Measurements from ENCODE around the gene KCNG4. TPM values are rescaled to one million over a fixed set of nuclear protein-coding genes. Genes with fewer than 3 reads are reported as not detected.

KCNG4 gene
- total and polyA plus RNA-seq, 8 donors = 0.02 TPM; not detected in 7

DNA sequence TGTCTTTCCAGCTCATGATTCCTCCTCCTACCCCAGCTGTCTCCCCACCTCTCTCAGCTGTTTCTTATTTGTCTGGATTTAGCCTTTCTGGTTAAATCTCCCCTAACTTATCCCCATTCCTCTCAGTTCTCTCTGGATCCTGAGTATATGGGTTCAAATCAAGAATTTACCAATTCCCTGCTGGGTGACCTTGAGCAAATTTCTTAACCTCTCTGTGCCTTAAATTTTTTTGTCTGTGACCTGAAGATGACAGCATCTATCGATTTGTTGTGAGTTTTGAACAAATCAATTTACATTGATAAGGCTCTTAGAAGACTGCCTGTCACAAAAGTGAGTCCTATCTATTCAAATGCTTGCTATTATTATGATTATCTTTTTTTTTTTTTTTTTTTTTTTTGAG, 2.0 kb upstream of the KCNG4 start:
- Histone ChIP-seq H3K27me3 (peaks cover 0 to 4% (median 0%) of the 10 kb centered on the region in 4 donors), H3K4me1 (no peaks in the 10 kb centered on the region), H3K27ac (no peak overlapping the region), H3K9me3 (no peaks in the 10 kb centered on the region), H3K36me3 (no peaks in the 10 kb centered on the region), H3K4me3 (no peak overlapping the region)
- intact Hi-C loops (cut with DNase I) = no loop called here
- FAIRE-seq = no peak
- ATAC-seq = no peak
- TF ChIP-seq, protein P1, sequence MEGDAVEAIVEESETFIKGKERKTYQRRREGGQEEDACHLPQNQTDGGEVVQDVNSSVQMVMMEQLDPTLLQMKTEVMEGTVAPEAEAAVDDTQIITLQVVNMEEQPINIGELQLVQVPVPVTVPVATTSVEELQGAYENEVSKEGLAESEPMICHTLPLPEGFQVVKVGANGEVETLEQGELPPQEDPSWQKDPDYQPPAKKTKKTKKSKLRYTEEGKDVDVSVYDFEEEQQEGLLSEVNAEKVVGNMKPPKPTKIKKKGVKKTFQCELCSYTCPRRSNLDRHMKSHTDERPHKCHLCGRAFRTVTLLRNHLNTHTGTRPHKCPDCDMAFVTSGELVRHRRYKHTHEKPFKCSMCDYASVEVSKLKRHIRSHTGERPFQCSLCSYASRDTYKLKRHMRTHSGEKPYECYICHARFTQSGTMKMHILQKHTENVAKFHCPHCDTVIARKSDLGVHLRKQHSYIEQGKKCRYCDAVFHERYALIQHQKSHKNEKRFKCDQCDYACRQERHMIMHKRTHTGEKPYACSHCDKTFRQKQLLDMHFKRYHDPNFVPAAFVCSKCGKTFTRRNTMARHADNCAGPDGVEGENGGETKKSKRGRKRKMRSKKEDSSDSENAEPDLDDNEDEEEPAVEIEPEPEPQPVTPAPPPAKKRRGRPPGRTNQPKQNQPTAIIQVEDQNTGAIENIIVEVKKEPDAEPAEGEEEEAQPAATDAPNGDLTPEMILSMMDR (IDR thresholded peaks at IDR 0.05) = no peak
- DNase-seq = no peak
- WGBS, 2 donors = 42 to 44% methylated on average over 1 of the region's 1 CpG

DNA sequence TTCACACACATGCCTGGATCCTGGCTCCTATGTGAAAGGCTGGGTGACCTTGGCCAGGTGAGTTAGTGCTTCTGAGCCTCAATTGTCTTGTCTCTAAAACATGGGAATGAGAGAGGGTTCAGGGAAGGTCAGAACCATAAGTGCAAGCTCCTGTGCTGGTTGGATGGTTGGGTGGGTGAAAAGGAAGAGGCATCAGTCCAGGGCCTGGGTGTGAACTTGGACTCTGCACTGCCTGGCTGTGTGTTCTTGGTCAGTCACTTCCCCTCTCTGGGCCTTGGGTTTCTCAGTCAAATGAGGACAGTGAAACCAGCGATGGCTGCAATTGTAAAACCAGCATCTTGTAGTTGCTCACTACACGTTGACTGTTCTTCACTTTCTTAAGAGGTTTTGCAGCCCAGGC, 643 bp upstream of the KCNG4 start:
- intact Hi-C loops (cut with DNase I) = no loop called here
- Histone ChIP-seq H3K4me3 (no peak overlapping the region), H3K36me3 (no peaks in the 10 kb centered on the region), H3K27ac (no peak overlapping the region), H3K27me3 (peaks cover 0 to 4% (median 0%) of the 10 kb centered on the region in 4 donors), H3K9me3 (no peaks in the 10 kb centered on the region), H3K4me1 (no peaks in the 10 kb centered on the region)
- ATAC-seq = no peak
- WGBS, 2 donors = 58 to 67% methylated on average over 2 of the region's 2 CpGs
- no peak for FAIRE-seq
- no peak for DNase-seq
- TF ChIP-seq, protein P1 (IDR thresholded peaks at IDR 0.05) = no peak

DNA sequence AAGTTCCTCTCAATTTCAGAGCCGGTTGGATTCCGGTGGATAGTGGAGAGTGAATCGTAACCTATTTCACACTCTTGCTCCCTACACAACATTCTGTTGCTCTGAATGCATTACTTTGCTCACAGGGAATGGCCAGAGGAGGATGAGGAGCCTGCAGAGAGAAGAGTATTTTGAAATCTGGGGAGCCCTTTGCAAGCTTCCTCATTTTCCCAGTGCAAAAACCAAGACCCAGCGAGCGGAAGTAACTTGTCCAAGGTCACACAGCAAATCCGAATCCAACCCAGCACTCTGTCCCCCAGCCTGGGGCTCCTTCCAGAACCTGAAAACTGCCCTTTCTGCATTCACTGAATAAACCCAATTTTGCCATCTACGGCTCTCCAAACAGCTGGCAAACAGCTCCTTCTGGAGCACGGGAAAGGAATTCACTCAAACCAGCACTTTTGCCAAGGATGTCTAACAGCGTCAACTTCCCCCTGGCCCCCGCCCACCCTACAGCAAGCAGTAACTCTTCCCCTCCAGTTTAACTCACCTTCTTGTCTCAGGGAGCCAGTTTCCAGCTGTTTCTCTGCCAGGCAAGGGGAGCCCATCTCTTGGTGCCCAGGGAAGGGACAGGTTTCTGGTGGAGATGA, 557 bp downstream of the KCNG4 start:
- no peak for ATAC-seq
- Histone ChIP-seq H3K27me3 (peaks cover 0 to 4% (median 0%) of the 10 kb centered on the region in 4 donors), H3K4me1 (no peaks in the 10 kb centered on the region), H3K27ac (no peak overlapping the region), H3K4me3 (no peak overlapping the region), H3K36me3 (no peaks in the 10 kb centered on the region), H3K9me3 (no peaks in the 10 kb centered on the region)
- TF ChIP-seq, protein P1 (IDR thresholded peaks at IDR 0.05) = no peak
- WGBS, 2 donors = 29 to 32% methylated on average over 10 of the region's 10 CpGs
- FAIRE-seq = no peak
- no peak for DNase-seq
- intact Hi-C loops (cut with DNase I) = no loop called here

DNA sequence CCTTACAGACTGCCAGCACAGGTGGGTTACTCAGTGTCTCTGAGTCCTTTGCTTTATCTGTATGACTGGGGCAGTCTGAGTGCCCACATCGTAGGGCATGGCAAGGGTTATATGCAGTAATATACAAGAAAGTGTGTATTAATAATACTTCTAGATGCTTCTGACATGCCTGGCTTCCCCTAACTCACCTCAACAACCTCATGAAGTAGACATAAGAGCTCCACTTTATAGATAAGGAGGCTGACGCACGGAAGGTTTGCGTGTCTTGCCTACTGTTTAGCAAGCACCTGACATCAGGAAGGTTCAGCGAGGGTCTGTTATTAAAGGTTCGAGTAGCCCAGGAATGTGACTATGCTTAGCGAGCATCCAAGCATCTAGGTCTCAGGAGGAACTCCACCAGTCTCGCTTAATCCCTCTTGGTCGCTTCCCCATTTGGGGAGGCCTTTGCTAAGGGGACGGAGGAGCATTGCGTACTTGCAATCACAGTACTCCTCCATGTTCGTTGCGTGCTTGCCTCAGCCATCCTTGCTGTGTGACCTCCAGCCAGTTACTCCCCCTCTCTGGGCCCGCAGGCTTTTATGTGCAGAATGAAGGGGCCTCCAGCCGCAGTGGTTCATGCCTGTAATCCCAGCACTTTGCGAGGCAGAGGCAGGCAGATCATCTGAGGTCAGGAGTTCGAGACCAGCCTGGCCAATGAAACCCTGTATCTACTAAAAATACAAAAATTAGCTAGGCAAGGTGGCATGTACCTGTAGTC, 1.6 kb downstream of the KCNG4 start:
- DNase-seq (no peak), FAIRE-seq (no peak), ATAC-seq (no peak)
- Histone ChIP-seq H3K4me1 (no peaks in the 10 kb centered on the region), H3K4me3 (no peak overlapping the region), H3K27ac (no peak overlapping the region), H3K36me3 (no peaks in the 10 kb centered on the region), H3K27me3 (peaks cover 0 to 4% (median 0%) of the 10 kb centered on the region in 4 donors), H3K9me3 (no peaks in the 10 kb centered on the region)
- intact Hi-C loops (cut with DNase I) = no loop called here
- WGBS, 2 donors = 63 to 66% methylated on average over 17 of the region's 17 CpGs
- TF ChIP-seq, protein P1 (IDR thresholded peaks at IDR 0.05) = no peak

DNA sequence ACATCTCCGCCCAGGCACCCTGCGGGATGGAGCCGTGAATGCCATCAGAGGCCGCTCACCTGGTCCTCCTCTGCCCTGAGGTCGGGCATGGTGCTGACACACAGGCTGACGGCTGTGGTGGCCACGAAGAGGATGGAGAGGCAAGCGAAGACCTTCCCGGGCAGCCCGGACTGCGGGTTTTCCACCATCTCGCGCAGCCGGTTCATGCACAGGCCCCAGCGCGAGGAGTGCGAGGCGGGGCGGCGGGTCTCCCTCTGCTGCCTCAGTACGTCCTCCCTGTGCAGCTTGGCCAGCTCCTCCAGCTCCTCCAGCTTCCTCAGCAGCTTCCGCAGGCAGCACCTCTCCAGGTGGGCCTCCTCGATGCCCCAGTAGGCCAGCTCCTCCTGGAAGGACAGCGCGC, 3.1 kb downstream of the KCNG4 start:
- no peak for ATAC-seq
- no peaks in the 10 kb centered on the region for H3K9me3 ChIP-seq
- WGBS, 2 donors = 71 to 77% methylated on average over 20 to 25 of the region's 25 CpGs
- no peak overlapping the region for H3K27ac ChIP-seq
- H3K4me3 ChIP-seq = no peak overlapping the region
- H3K27me3 ChIP-seq = peaks cover 0 to 4% (median 0%) of the 10 kb centered on the region in 4 donors
- H3K36me3 ChIP-seq = no peaks in the 10 kb centered on the region
- H3K4me1 ChIP-seq = no peaks in the 10 kb centered on the region
- intact Hi-C loops (cut with DNase I) = no loop called here
- no peak for FAIRE-seq
- DNase-seq = no peak
- TF ChIP-seq, protein P1 (IDR thresholded peaks at IDR 0.05) = no peak
